ENCODE results near the gene PAFAH2. TPM values are rescaled to one million over a fixed set of nuclear protein-coding genes. Genes with fewer than 3 reads are reported as not detected.

Gene PAFAH2
- total RNA-seq, 6 donors from 2014 or later = 12.6 to 20.1 (median 15.1) TPM

GRCh38 chr1:26038904-26039303 is 41.0 kb upstream of the PAFAH2 start:
- Histone ChIP-seq H3K9me3 (no peaks in the 10 kb centered on the region), H3K4me3 (no peak overlapping the region), H3K27me3 (peaks cover 0 to 3% (median 0%) of the 10 kb centered on the region in 4 donors), H3K36me3 (no peaks in the 10 kb centered on the region), H3K4me1 (peaks cover 12 to 18% (median 13%) of the 10 kb centered on the region in 4 donors), H3K27ac (no peak overlapping the region)
- WGBS, 2 donors = 70 to 100% methylated on average over 1 to 6 of the region's 6 CpGs
- DNase-seq = no peak
- TF ChIP-seq CTCF (IDR thresholded peaks at IDR 0.05) = no peak
- no peak for TF ChIP-seq POLR2AphosphoS5 (IDR thresholded peaks at IDR 0.05)
- no peak for TF ChIP-seq EP300 (IDR thresholded peaks at IDR 0.05)
- TF ChIP-seq POLR2A (IDR thresholded peaks at IDR 0.05) = no peak
- no peak for ATAC-seq (ENCODE audit: low FRiP score in 2 of 2)

GRCh38 chr1:26038477-26038876 is 40.6 kb upstream of the PAFAH2 start:
- Histone ChIP-seq H3K4me1 (peaks cover 12 to 18% (median 13%) of the 10 kb centered on the region in 4 donors), H3K36me3 (no peaks in the 10 kb centered on the region), H3K4me3 (no peak overlapping the region), H3K27me3 (peaks cover 0 to 3% (median 0%) of the 10 kb centered on the region in 4 donors), H3K9me3 (no peaks in the 10 kb centered on the region), H3K27ac (no peak overlapping the region)
- TF ChIP-seq POLR2AphosphoS5 (IDR thresholded peaks at IDR 0.05) (no peak), POLR2A (IDR thresholded peaks at IDR 0.05) (no peak), CTCF (IDR thresholded peaks at IDR 0.05) (no peak), EP300 (IDR thresholded peaks at IDR 0.05) (no peak)
- WGBS, 2 donors = 84 to 88% methylated on average over 6 of the region's 6 CpGs
- ATAC-seq (ENCODE audit: low FRiP score in 2 of 2) (no peak), DNase-seq (no peak)

- DNase-seq = no peak
- H3K4me1 ChIP-seq = peaks cover 12 to 18% (median 13%) of the 10 kb centered on the region in 4 donors
- no peak overlapping the region for H3K4me3 ChIP-seq
- H3K27me3 ChIP-seq = peaks cover 0 to 3% (median 0%) of the 10 kb centered on the region in 4 donors
- 77 to 100% methylated on average over 1 to 6 of the region's 6 CpGs for WGBS, 2 donors
- no peaks in the 10 kb centered on the region for H3K36me3 ChIP-seq
- TF ChIP-seq EP300 (IDR thresholded peaks at IDR 0.05) (no peak), POLR2A (IDR thresholded peaks at IDR 0.05) (no peak), CTCF (IDR thresholded peaks at IDR 0.05) (no peak), POLR2AphosphoS5 (IDR thresholded peaks at IDR 0.05) (no peak)
- no peaks in the 10 kb centered on the region for H3K9me3 ChIP-seq
- no peak for ATAC-seq (ENCODE audit: low FRiP score in 2 of 2)
- H3K27ac ChIP-seq = no peak overlapping the region
These were observed 40.0 kb upstream of the PAFAH2 start for GRCh38 chr1:26037904-26038303.

GRCh38 chr1:26036756-26037281 is 39.0 kb upstream of the PAFAH2 start:
- TF ChIP-seq POLR2AphosphoS5 (IDR thresholded peaks at IDR 0.05) = no peak
- TF ChIP-seq CTCF (IDR thresholded peaks at IDR 0.05) = no peak
- TF ChIP-seq POLR2A (IDR thresholded peaks at IDR 0.05) = no peak
- no peak for TF ChIP-seq EP300 (IDR thresholded peaks at IDR 0.05)
- ATAC-seq (ENCODE audit: low FRiP score in 2 of 2) = no peak
- H3K27ac ChIP-seq = no peak overlapping the region
- no peak overlapping the region for H3K4me3 ChIP-seq
- peaks cover 12 to 18% (median 13%) of the 10 kb centered on the region in 4 donors for H3K4me1 ChIP-seq
- no peaks in the 10 kb centered on the region for H3K36me3 ChIP-seq
- no peaks in the 10 kb centered on the region for H3K9me3 ChIP-seq
- peaks cover 0 to 3% (median 0%) of the 10 kb centered on the region in 4 donors for H3K27me3 ChIP-seq
- no peak for DNase-seq
- WGBS, 2 donors = 73 to 86% methylated on average over 6 to 11 of the region's 11 CpGs

All from upper lobe of left lung (tissue), 6 donors.